Epithelial cell of esophagus (primary cell): ENCODE results near the gene PARD3.

ENCODE experiments used
- DNase-seq: peaks from one replicate; pipeline ENCODE4 v3.0.0; 2010; ENCODE audit warnings: low read depth
- H3K4me3 ChIP-seq: 2 replicates; pipeline ENCODE4 v1.5.1; 2011; ENCODE audit warnings: mild to moderate bottlenecking, low read length, control low read depth
- TF ChIP-seq, protein P1 (sequence below): IDR thresholded peaks from 2 replicates; pipeline ENCODE4 v1.5.1; 2011; ENCODE audit warnings: low read depth, mild to moderate bottlenecking, low read length, control low read depth, inconsistent platforms; ENCODE audit not compliant: insufficient read depth; ENCODE audit errors: missing control alignments

Gene PARD3

GRCh38 chr10:34089253-34089652 is 725.8 kb downstream of the PARD3 start:
- no peak overlapping the region for H3K4me3 ChIP-seq
- TF ChIP-seq, protein P1, sequence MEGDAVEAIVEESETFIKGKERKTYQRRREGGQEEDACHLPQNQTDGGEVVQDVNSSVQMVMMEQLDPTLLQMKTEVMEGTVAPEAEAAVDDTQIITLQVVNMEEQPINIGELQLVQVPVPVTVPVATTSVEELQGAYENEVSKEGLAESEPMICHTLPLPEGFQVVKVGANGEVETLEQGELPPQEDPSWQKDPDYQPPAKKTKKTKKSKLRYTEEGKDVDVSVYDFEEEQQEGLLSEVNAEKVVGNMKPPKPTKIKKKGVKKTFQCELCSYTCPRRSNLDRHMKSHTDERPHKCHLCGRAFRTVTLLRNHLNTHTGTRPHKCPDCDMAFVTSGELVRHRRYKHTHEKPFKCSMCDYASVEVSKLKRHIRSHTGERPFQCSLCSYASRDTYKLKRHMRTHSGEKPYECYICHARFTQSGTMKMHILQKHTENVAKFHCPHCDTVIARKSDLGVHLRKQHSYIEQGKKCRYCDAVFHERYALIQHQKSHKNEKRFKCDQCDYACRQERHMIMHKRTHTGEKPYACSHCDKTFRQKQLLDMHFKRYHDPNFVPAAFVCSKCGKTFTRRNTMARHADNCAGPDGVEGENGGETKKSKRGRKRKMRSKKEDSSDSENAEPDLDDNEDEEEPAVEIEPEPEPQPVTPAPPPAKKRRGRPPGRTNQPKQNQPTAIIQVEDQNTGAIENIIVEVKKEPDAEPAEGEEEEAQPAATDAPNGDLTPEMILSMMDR, result no peak
- DNase-seq, result no peak

DNA sequence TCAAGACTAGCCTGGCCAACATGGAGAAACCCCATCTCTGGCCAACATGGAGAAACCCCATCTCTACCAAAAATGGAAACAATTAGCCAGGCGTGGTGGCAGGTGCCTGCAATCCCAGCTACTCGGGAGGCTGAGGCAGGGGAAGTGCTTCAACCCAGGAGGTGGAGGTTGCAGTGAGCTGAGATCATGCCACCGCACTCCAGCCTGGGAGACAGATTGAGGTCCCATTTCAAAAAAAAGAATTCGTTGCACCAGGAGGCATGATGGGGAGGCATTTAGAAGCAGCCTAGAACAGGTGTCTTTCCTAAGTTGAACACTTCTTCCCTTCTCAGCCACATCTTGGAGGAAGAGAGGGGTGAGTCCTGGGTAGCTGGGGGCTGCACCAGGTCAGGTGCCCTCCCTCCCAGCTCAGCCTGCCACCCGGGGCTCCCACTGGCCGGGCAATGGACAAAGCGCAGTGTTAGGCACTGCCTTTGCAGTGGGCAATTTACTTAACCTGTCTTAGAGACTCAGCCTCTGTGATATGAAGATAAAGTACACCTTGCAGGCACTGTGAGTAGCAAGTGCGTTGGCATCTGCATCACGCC is 726.8 kb downstream of the PARD3 start:
- TF ChIP-seq, protein P1, result no peak
- H3K4me3 ChIP-seq, result no peak overlapping the region
- DNase-seq, result no peak

DNA sequence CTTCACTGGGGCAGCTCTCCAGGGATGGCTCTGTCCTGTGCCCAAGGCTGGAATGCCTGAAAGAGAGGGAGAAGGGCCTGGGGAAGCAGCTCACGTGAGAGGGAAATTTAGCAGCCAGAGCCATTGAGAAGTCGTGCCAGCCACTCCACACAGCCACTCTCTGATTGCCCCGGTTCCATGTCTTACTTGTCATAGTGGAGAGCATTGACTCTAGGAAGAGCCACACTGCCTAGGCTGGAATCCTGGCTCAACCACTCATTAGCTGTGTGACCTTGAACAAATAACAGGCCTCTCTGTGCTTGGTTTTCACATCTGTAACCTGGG is 728.0 kb downstream of the PARD3 start:
- TF ChIP-seq, protein P1, result no peak
- DNase-seq, result no peak
- no peak overlapping the region for H3K4me3 ChIP-seq

GRCh38 chr10:34083567-34083966 is 731.5 kb downstream of the PARD3 start:
- H3K4me3 ChIP-seq, result no peak overlapping the region
- TF ChIP-seq, protein P1, result no peak
- no peak for DNase-seq

DNA sequence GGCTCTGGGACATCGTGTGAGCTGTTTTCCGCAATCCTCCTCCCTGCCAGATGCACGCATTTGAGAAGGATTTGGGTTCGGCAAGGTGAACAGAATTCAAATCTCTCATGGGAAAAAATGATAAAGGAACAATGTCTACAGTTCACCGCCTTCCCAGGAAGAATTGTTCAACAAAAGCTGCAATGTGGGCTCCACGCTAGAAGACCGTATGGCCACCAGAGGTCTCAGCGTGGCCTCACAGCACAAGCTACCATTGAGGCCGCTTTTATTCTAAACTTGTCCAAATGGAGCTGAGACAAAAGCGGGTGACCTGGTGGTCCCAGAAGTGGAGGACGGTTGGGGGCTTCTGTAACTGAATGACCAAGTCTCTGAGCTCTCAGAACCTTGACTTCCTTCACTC is 733.1 kb downstream of the PARD3 start:
- no peak overlapping the region for H3K4me3 ChIP-seq
- DNase-seq, result no peak
- TF ChIP-seq, protein P1, result no peak

GRCh38 chr10:34081347-34081743 is 733.8 kb downstream of the PARD3 start:
- DNase-seq, result no peak
- TF ChIP-seq, protein P1, result no peak
- no peak overlapping the region for H3K4me3 ChIP-seq
